ENCODE results near the gene RSBN1L. TPM values are rescaled to one million over a fixed set of nuclear protein-coding genes. Genes with fewer than 3 reads are reported as not detected.

RSBN1L gene
- total and polyA plus RNA-seq, 7 experiments from 2014 or later: 7.7 to 41.7 (median 21.9) TPM

- no peaks in the 10 kb centered on the region for H3K4me1 ChIP-seq (ENCODE audit: control insufficient read depth in 2 of 2, insufficient read depth in 2 of 2, low read length in 2 of 2)
- no peak for ATAC-seq
- ChIA-PET CTCF (no interaction called here), POLR2A (interaction anchor here (1.8 kb wide), 1 partner anchor 9 kb away, joined by 5 read pairs; the partner anchor contains the start of gene TMEM60)
- intact Hi-C loops (cut with micrococcal nuclease): no loop called here
- Mint-ChIP-seq H3K9me3 (peaks cover 0 to 6% (median 0%) of the 10 kb centered on the region in 11 donors), H3K4me3 (no peak overlapping the region), H3K36me3 (peaks cover 4 to 25% (median 13%) of the 10 kb centered on the region in 5 donors), H3K27me3 (no peaks in the 10 kb centered on the region), H3K4me1 (peaks cover 0 to 6% (median 4%) of the 10 kb centered on the region in 7 donors), H3K27ac (peak overlapping the region in 7 of 9 donors; percentile 2 to 91 (median 26))
- H3K27ac ChIP-seq (ENCODE audit: low read depth, low read length): no peak overlapping the region
- no peaks in the 10 kb centered on the region for H3K27me3 ChIP-seq (ENCODE audit: control insufficient read depth in 2 of 2, insufficient read depth in 2 of 2, low read length in 2 of 2)
- no peak for DNase-seq
- H3K36me3 ChIP-seq (ENCODE audit: control insufficient read depth in 2 of 3, insufficient read depth in 3 of 3, low read length in 3 of 3): peaks cover 0 to 11% (median 0%) of the 10 kb centered on the region in 3 experiments
- H3K9me3 ChIP-seq (ENCODE audit: control insufficient read depth in 2 of 3, low read length in 3 of 3): no peaks in the 10 kb centered on the region
- no peak overlapping the region for H3K4me3 ChIP-seq (ENCODE audit: low read length)
Measured at GRCh38 chr7:77788327-77788902, 92.2 kb downstream of the RSBN1L start.

DNA sequence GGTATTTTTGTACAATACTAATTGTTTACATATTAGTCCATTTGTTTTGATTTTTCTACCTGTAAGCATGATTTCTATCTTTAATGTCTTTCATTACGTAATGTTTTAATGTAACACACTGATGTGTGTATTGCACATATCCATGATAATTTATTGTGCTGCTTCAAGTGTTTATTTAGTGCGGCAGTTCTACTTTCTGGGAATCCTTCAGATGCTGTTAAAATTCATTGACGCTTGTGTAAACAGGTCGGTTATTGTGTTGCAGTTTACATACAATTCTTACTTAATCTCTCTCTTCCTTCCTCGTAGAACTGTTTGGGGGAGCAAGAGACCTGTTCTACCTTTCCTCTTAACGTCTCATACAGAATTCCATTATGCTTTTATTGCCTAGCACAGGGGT is 95.1 kb downstream of the RSBN1L start:
- intact Hi-C loops (cut with micrococcal nuclease): loop anchor here in 1 of 2 donors (10.0 kb wide), 1 partner anchor 143 kb away; no protein-coding TSS in a partner anchor
- ChIA-PET POLR2A (no interaction called here), CTCF (no interaction called here)
- H3K4me1 ChIP-seq (ENCODE audit: control insufficient read depth in 2 of 2, insufficient read depth in 2 of 2, low read length in 2 of 2): peaks cover 0 to 2% of the 10 kb centered on the region in 2 donors
- H3K27ac ChIP-seq (ENCODE audit: low read depth, low read length): no peak overlapping the region
- DNase-seq (no peak), ATAC-seq (no peak)
- H3K36me3 ChIP-seq (ENCODE audit: control insufficient read depth in 2 of 3, insufficient read depth in 3 of 3, low read length in 3 of 3): peaks cover 0 to 6% (median 0%) of the 10 kb centered on the region in 3 experiments
- no peaks in the 10 kb centered on the region for H3K9me3 ChIP-seq (ENCODE audit: control insufficient read depth in 2 of 3, low read length in 3 of 3)
- Mint-ChIP-seq H3K9me3 (no peaks in the 10 kb centered on the region), H3K36me3 (peaks cover 0 to 19% (median 11%) of the 10 kb centered on the region in 5 donors), H3K4me1 (peaks cover 14 to 22% (median 21%) of the 10 kb centered on the region in 7 donors), H3K4me3 (no peak overlapping the region), H3K27me3 (no peaks in the 10 kb centered on the region), H3K27ac (peak overlapping the region in 1 of 9 donors; percentile 49)
- H3K4me3 ChIP-seq (ENCODE audit: low read length): no peak overlapping the region
- no peaks in the 10 kb centered on the region for H3K27me3 ChIP-seq (ENCODE audit: control insufficient read depth in 2 of 2, insufficient read depth in 2 of 2, low read length in 2 of 2)

- ATAC-seq (no peak), DNase-seq (no peak)
- ChIA-PET POLR2A (no interaction called here), CTCF (no interaction called here)
- Mint-ChIP-seq H3K36me3 (peaks cover 0 to 21% (median 11%) of the 10 kb centered on the region in 5 donors), H3K4me1 (peaks cover 18 to 28% (median 27%) of the 10 kb centered on the region in 7 donors), H3K9me3 (no peaks in the 10 kb centered on the region), H3K27ac (peak overlapping the region in 3 of 9 donors; percentile 15 to 43 (median 33)), H3K27me3 (no peaks in the 10 kb centered on the region), H3K4me3 (no peak overlapping the region)
- Histone ChIP-seq H3K4me1 (ENCODE audit: control insufficient read depth in 2 of 2, insufficient read depth in 2 of 2, low read length in 2 of 2) (peaks cover 5 to 8% of the 10 kb centered on the region in 2 donors), H3K27me3 (ENCODE audit: control insufficient read depth in 2 of 2, insufficient read depth in 2 of 2, low read length in 2 of 2) (no peaks in the 10 kb centered on the region), H3K4me3 (ENCODE audit: low read length) (no peak overlapping the region), H3K27ac (ENCODE audit: low read depth, low read length) (no peak overlapping the region), H3K9me3 (ENCODE audit: control insufficient read depth in 2 of 3, low read length in 3 of 3) (no peaks in the 10 kb centered on the region), H3K36me3 (ENCODE audit: control insufficient read depth in 2 of 3, insufficient read depth in 3 of 3, low read length in 3 of 3) (peaks cover 0 to 6% (median 0%) of the 10 kb centered on the region in 3 experiments)
- intact Hi-C loops (cut with micrococcal nuclease): loop anchor here in 1 of 2 donors (10.0 kb wide), 1 partner anchor 143 kb away; no protein-coding TSS in a partner anchor
Measured at GRCh38 chr7:77791956-77792355, 95.7 kb downstream of the RSBN1L start.

DNA sequence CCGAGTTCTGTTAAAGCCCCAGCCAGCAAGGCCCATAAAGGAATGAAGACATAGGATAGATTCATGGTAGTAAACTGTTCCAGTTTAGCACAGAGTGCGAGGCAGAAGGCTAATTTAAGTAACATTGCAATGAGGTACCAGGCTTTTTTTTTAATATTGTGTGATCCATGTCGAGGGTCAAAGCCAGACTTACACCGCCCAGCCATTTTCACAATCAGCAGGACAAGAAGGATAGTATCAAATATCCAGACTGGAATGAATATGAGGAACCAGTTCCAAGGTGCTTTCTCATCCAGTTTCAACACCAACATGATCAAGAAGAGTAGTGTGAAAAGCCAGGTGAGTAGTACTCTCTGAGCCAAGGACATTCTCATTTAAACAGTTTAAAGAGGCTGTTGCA is 97.7 kb downstream of the RSBN1L start:
- Histone ChIP-seq H3K36me3 (ENCODE audit: control insufficient read depth in 2 of 3, insufficient read depth in 3 of 3, low read length in 3 of 3) (peaks cover 0 to 12% (median 0%) of the 10 kb centered on the region in 3 experiments), H3K27ac (ENCODE audit: low read depth, low read length) (no peak overlapping the region), H3K9me3 (ENCODE audit: control insufficient read depth in 2 of 3, low read length in 3 of 3) (no peaks in the 10 kb centered on the region), H3K27me3 (ENCODE audit: control insufficient read depth in 2 of 2, insufficient read depth in 2 of 2, low read length in 2 of 2) (no peaks in the 10 kb centered on the region), H3K4me3 (ENCODE audit: low read length) (no peak overlapping the region), H3K4me1 (ENCODE audit: control insufficient read depth in 2 of 2, insufficient read depth in 2 of 2, low read length in 2 of 2) (peaks cover 12 to 16% of the 10 kb centered on the region in 2 donors)
- Mint-ChIP-seq H3K4me1 (peaks cover 23 to 44% (median 38%) of the 10 kb centered on the region in 7 donors), H3K27ac (peak overlapping the region in 3 of 9 donors; percentile 7 to 62 (median 22)), H3K36me3 (peaks cover 0 to 21% (median 10%) of the 10 kb centered on the region in 5 donors), H3K27me3 (no peaks in the 10 kb centered on the region), H3K9me3 (peaks cover 0 to 3% (median 0%) of the 10 kb centered on the region in 11 donors), H3K4me3 (no peak overlapping the region)
- CTCF ChIA-PET: no interaction called here
- POLR2A ChIA-PET: no interaction called here
- DNase-seq (no peak), ATAC-seq (no peak)
- intact Hi-C loops (cut with micrococcal nuclease): loop anchor here in 1 of 2 donors (10.0 kb wide), 1 partner anchor 141 kb away; no protein-coding TSS in a partner anchor

GRCh38 chr7:77796109-77796508 is 99.8 kb downstream of the RSBN1L start:
- intact Hi-C loops (cut with micrococcal nuclease): loop anchor here (5.0 to 10.0 kb wide), 3 partner anchors 106 to 226 kb away; no protein-coding TSS in a partner anchor
- H3K27ac Mint-ChIP-seq: peak overlapping the region in 6 of 9 donors; percentile 18 to 93 (median 64)
- H3K9me3 Mint-ChIP-seq: peaks cover 0 to 3% (median 0%) of the 10 kb centered on the region in 11 donors
- Histone ChIP-seq H3K4me3 (ENCODE audit: low read length) (no peak overlapping the region), H3K4me1 (ENCODE audit: control insufficient read depth in 2 of 2, insufficient read depth in 2 of 2, low read length in 2 of 2) (peaks cover 29 to 31% of the 10 kb centered on the region in 2 donors), H3K9me3 (ENCODE audit: control insufficient read depth in 2 of 3, low read length in 3 of 3) (no peaks in the 10 kb centered on the region), H3K27me3 (ENCODE audit: control insufficient read depth in 2 of 2, insufficient read depth in 2 of 2, low read length in 2 of 2) (no peaks in the 10 kb centered on the region), H3K27ac (ENCODE audit: low read depth, low read length) (no peak overlapping the region), H3K36me3 (ENCODE audit: control insufficient read depth in 2 of 3, insufficient read depth in 3 of 3, low read length in 3 of 3) (peaks cover 0 to 15% (median 0%) of the 10 kb centered on the region in 3 experiments)
- peak overlapping the region; percentile 2 to 99 (median 96) for H3K4me3 Mint-ChIP-seq
- CTCF ChIA-PET: no interaction called here
- POLR2A ChIA-PET: interaction anchor here (0.7 kb wide), 1 partner anchor 15 kb away, joined by 3 read pairs; no protein-coding TSS in a partner anchor
- DNase-seq: no peak
- H3K36me3 Mint-ChIP-seq: peaks cover 0 to 24% (median 9%) of the 10 kb centered on the region in 5 donors
- ATAC-seq: no peak
- no peaks in the 10 kb centered on the region for H3K27me3 Mint-ChIP-seq
- H3K4me1 Mint-ChIP-seq: peaks cover 33 to 60% (median 56%) of the 10 kb centered on the region in 7 donors

DNA sequence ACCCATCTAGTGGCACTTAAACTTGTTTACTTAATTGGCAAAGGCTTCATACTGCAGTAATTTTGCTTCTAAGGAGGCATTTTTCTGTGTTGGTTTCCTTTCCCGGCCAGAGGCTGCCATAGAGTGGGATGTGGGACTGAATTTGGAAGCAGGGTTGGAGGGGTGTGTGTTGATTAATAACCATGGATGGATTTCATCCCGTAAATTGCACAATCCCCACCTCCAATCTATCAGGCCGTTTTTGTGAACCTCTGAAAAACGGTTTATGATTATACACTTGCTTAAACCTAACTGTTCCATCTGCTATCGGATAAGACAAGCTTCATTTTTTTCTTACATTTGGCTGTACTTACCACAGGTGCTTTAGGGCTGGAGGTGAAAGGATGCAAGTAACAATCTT is 100.7 kb downstream of the RSBN1L start:
- CTCF ChIA-PET: no interaction called here
- peak overlapping the region in 8 of 9 donors; percentile 23 to 96 (median 93) for H3K27ac Mint-ChIP-seq
- H3K4me1 ChIP-seq (ENCODE audit: control insufficient read depth in 2 of 2, insufficient read depth in 2 of 2, low read length in 2 of 2): peaks cover 29 to 37% of the 10 kb centered on the region in 2 donors
- peaks cover 0 to 3% (median 0%) of the 10 kb centered on the region in 11 donors for H3K9me3 Mint-ChIP-seq
- no peaks in the 10 kb centered on the region for H3K9me3 ChIP-seq (ENCODE audit: control insufficient read depth in 2 of 3, low read length in 3 of 3)
- no peaks in the 10 kb centered on the region for H3K27me3 Mint-ChIP-seq
- H3K27me3 ChIP-seq (ENCODE audit: control insufficient read depth in 2 of 2, insufficient read depth in 2 of 2, low read length in 2 of 2): no peaks in the 10 kb centered on the region
- peak overlapping the region; percentile 87 to 99 (median 96) for H3K4me3 Mint-ChIP-seq
- peaks cover 0 to 24% (median 6%) of the 10 kb centered on the region in 5 donors for H3K36me3 Mint-ChIP-seq
- H3K4me3 ChIP-seq (ENCODE audit: low read length): peak overlapping the region; percentile 85
- H3K4me1 Mint-ChIP-seq: peaks cover 38 to 68% (median 63%) of the 10 kb centered on the region in 7 donors
- intact Hi-C loops (cut with micrococcal nuclease): loop anchor here (1.0 to 10.0 kb wide), 4 partner anchors 8 to 225 kb away; no protein-coding TSS in a partner anchor
- H3K27ac ChIP-seq (ENCODE audit: low read depth, low read length): no peak overlapping the region
- no peak for ATAC-seq
- H3K36me3 ChIP-seq (ENCODE audit: control insufficient read depth in 2 of 3, insufficient read depth in 3 of 3, low read length in 3 of 3): peaks cover 0 to 15% (median 0%) of the 10 kb centered on the region in 3 experiments
- DNase-seq: no peak
- POLR2A ChIA-PET: interaction anchor here (1.2 kb wide), 1 partner anchor 8 kb away, joined by 5 read pairs; no protein-coding TSS in a partner anchor
